GM20431 (cell line): Measurements from ENCODE around the gene PRKD3.

Experiments used
- in situ Hi-C: fragments of 300-500 bp; cut with MseI, MboI; formaldehyde crosslinking; loops from one replicate; pipeline ENCODE4 v1.15.0; 2020; ENCODE audit warnings: low sequenced_read_pairs; ENCODE audit not compliant: unreplicated experiment

PRKD3 gene

GRCh38 chr2:37324786-37325624 is at the start of gene PRKD3:
TSS of gene PRKD3 (minus strand) at chr2:37324833. CDS start at chr2:37316524, 8,309 bp downstream.
- in situ Hi-C loops: no loop called here

GRCh38 chr2:37372000-37372399 is 47.4 kb upstream of the PRKD3 start:
- in situ Hi-C loops: no loop called here

GRCh38 chr2:37370666-37371065 is 46.0 kb upstream of the PRKD3 start:
- in situ Hi-C loops: no loop called here

GRCh38 chr2:37367984-37368383 is 43.4 kb upstream of the PRKD3 start:
- in situ Hi-C loops: no loop called here

- in situ Hi-C loops: no loop called here
These were observed 42.7 kb upstream of the PRKD3 start for GRCh38 chr2:37367310-37367709.

GRCh38 chr2:37366773-37367172 is 42.1 kb upstream of the PRKD3 start:
- in situ Hi-C loops: no loop called here

- in situ Hi-C loops: no loop called here
These were observed 41.0 kb upstream of the PRKD3 start for GRCh38 chr2:37365669-37366068.

GRCh38 chr2:37364351-37364750 is 39.7 kb upstream of the PRKD3 start:
- in situ Hi-C loops: no loop called here

GRCh38 chr2:37361994-37362698 is 37.5 kb upstream of the PRKD3 start:
- in situ Hi-C loops: no loop called here

GRCh38 chr2:37361216-37361815 is 36.7 kb upstream of the PRKD3 start:
- in situ Hi-C loops: no loop called here

- in situ Hi-C loops: no loop called here
These were observed 33.8 kb upstream of the PRKD3 start for GRCh38 chr2:37358466-37358865.

- in situ Hi-C loops: no loop called here
These were observed 32.9 kb upstream of the PRKD3 start for GRCh38 chr2:37357530-37357929.

GRCh38 chr2:37357069-37357468 is 32.4 kb upstream of the PRKD3 start:
- in situ Hi-C loops: no loop called here

GRCh38 chr2:37356299-37356698 is 31.7 kb upstream of the PRKD3 start:
- in situ Hi-C loops: no loop called here

- in situ Hi-C loops: no loop called here
These were observed 31.1 kb upstream of the PRKD3 start for GRCh38 chr2:37355735-37356134.

- in situ Hi-C loops: no loop called here
These were observed 29.9 kb upstream of the PRKD3 start for GRCh38 chr2:37354531-37354930.

- in situ Hi-C loops: no loop called here
These were observed 25.4 kb upstream of the PRKD3 start for GRCh38 chr2:37350034-37350433.

- in situ Hi-C loops: no loop called here
These were observed 24.7 kb upstream of the PRKD3 start for GRCh38 chr2:37349231-37349860.

- in situ Hi-C loops: no loop called here
These were observed 23.5 kb upstream of the PRKD3 start for GRCh38 chr2:37348155-37348554.

- in situ Hi-C loops: no loop called here
These were observed 20.1 kb upstream of the PRKD3 start, which contains the start of gene QPCT for GRCh38 chr2:37344453-37345361. TSS of gene QPCT (plus strand) at chr2:37344630. CDS start at chr2:37344732, 102 bp downstream.
